OCI-M1 (cell line): Measurements from ENCODE around the gene DNAAF6.

Source experiments
- DNase-seq: peaks from one replicate; lab custom pipeline; 2025; lab: John Stamatoyannopoulos, UW

DNAAF6 gene

GRCh38 chrX:107293056-107293455, 86.6 kb downstream of the DNAAF6 start:
- DNase-seq: no peak
